A673 (cell line): ENCODE measurements around the gene SLC52A3. TPM values are rescaled to one million over a fixed set of nuclear protein-coding genes. Genes with fewer than 3 reads are reported as not detected.
"Not testable (repeated sequence)": the region's sequence is repeated elsewhere in the genome, so short reads cannot be mapped to it uniquely, and the experiment has no call there.

Source experiments
- BruUV-seq: library from RNA; stranded (reverse); fragments of 400-500 nt; replicated peaks from 2 replicates; lab custom pipeline; 2021; lab: Mats Ljungman, UMichigan
- CTCF ChIA-PET: fragments of 300-600 bp; sonication (Branson Sonifier 250); formaldehyde crosslinking; loops from one replicate; lab custom pipeline; 2022; ENCODE audit warnings: antibody characterized with exemption; lab: Charles Lee
- POLR2A ChIA-PET: fragments of 300-600 bp; sonication (Branson Sonifier 250); formaldehyde crosslinking; loops from one replicate; lab custom pipeline; 2022; ENCODE audit warnings: antibody characterized with exemption; ENCODE audit not compliant: low non-redundant PET; lab: Charles Lee
- DNase-seq: peaks from one replicate; pipeline ENCODE4 v3.0.0-alpha.2; 2015; ENCODE audit warnings: low spot score
- H3K27ac ChIP-seq: fragments of 200-600 bp; sonication (generic); 2 replicates; pipeline ENCODE4 v1.5.1; 2016; ENCODE audit warnings: mixed run types, low read depth, mild to moderate bottlenecking, mixed read lengths, antibody characterized with exemption, low read length; ENCODE audit not compliant: poor library complexity, severe bottlenecking
- H3K27me3 ChIP-seq: fragments of 200-600 bp; sonication (generic); replicated peaks from 2 replicates; pipeline ENCODE4 v1.6.1; 2017; ENCODE audit warnings: mixed run types, low read depth, mild to moderate bottlenecking, mixed read lengths, antibody characterized with exemption, low read length; ENCODE audit not compliant: insufficient read depth, poor library complexity
- H3K36me3 ChIP-seq: fragments of 200-600 bp; sonication (generic); 2 replicates; pipeline ENCODE4 v1.6.1; 2016; ENCODE audit warnings: mixed run types, mild to moderate bottlenecking, mixed read lengths, antibody characterized with exemption, low read length; ENCODE audit not compliant: insufficient read depth, poor library complexity, severe bottlenecking
- H3K4me1 ChIP-seq: fragments of 200-600 bp; sonication (generic); 2 replicates; pipeline ENCODE4 v1.6.1; 2017; ENCODE audit warnings: mixed run types, mild to moderate bottlenecking, mixed read lengths, antibody characterized with exemption, low read length; ENCODE audit not compliant: insufficient read depth, poor library complexity, severe bottlenecking
- H3K4me3 ChIP-seq: fragments of 200-600 bp; sonication (generic); 2 replicates; pipeline ENCODE4 v1.5.1; 2016; ENCODE audit warnings: low read depth, mixed run types, mild to moderate bottlenecking, mixed read lengths, low read length; ENCODE audit not compliant: poor library complexity, severe bottlenecking
- H3K9me3 ChIP-seq: fragments of 200-600 bp; sonication (generic); 2 replicates; pipeline ENCODE4 v1.6.1; 2016; ENCODE audit warnings: mixed run types, low read depth, mild to moderate bottlenecking, mixed read lengths, antibody characterized with exemption, low read length; ENCODE audit not compliant: poor library complexity, severe bottlenecking
- EZH2 ChIP-seq: fragments of 200-600 bp; sonication (generic); IDR thresholded peaks from 2 replicates; pipeline ENCODE4 v1.6.1; 2017; ENCODE audit warnings: borderline replicate concordance, low read depth, mild to moderate bottlenecking, mixed read lengths, antibody characterized with exemption, low read length; ENCODE audit not compliant: poor library complexity, severe bottlenecking
- intact Hi-C: fragments of 100-400 bp; cut with micrococcal nuclease; formaldehyde crosslinking; loops from one replicate; pipeline ENCODE4 v1.10.0; 2022; ENCODE audit not compliant: unreplicated experiment
- total RNA-seq: library from RNA; stranded (reverse); gene quantifications from 2 replicates; pipeline ENCODE4 v1.2.3, GENCODE V29; 2021
- TF ChIP-seq, protein P1 (sequence below): fragments of 300-800, 200-600 bp; sonication (generic); conservative IDR thresholded peaks from 2 replicates; pipeline ENCODE4 v1.5.1; 2017; ENCODE audit warnings: low read depth, mild to moderate bottlenecking, antibody characterized with exemption, low read length, moderate library complexity, mixed read lengths

The SLC52A3 gene
- total RNA-seq, 1 experiment from 2014 or later: not detected

DNA sequence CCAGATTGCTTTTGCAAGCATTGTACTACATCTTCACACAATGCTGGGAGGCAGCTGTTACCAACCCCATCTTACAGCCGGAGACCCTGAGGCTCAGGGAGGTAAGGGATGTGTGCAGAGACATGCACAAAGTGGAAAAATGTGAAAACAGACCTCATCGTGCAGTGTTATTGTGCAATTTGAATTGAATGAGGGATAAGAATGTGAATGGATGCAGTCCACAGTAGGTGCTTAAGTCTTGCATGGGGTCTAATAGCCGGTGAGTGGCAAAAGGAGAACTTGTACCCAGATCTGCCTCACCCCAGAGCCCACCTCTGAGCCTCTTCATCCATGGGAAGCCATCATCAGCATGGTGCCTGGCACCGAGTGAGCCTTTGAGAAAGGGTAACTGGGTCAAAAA, 42.1 kb downstream of the SLC52A3 start:
- H3K27me3 ChIP-seq: peaks cover 18% of the 10 kb centered on the region
- DNase-seq: no peak
- H3K4me3 ChIP-seq: no peak overlapping the region
- intact Hi-C loops: loop anchor here (5.0 kb wide), 2 partner anchors 74 to 374 kb away; partner anchors contain the start of gene SRXN1
- no peak overlapping the region for H3K27ac ChIP-seq
- CTCF ChIA-PET: no interaction called here
- H3K36me3 ChIP-seq: no peaks in the 10 kb centered on the region
- no peaks in the 10 kb centered on the region for H3K4me1 ChIP-seq
- no TSS peak for BruUV-seq
- TF ChIP-seq, protein P1, sequence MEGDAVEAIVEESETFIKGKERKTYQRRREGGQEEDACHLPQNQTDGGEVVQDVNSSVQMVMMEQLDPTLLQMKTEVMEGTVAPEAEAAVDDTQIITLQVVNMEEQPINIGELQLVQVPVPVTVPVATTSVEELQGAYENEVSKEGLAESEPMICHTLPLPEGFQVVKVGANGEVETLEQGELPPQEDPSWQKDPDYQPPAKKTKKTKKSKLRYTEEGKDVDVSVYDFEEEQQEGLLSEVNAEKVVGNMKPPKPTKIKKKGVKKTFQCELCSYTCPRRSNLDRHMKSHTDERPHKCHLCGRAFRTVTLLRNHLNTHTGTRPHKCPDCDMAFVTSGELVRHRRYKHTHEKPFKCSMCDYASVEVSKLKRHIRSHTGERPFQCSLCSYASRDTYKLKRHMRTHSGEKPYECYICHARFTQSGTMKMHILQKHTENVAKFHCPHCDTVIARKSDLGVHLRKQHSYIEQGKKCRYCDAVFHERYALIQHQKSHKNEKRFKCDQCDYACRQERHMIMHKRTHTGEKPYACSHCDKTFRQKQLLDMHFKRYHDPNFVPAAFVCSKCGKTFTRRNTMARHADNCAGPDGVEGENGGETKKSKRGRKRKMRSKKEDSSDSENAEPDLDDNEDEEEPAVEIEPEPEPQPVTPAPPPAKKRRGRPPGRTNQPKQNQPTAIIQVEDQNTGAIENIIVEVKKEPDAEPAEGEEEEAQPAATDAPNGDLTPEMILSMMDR: no peak
- TF ChIP-seq EZH2: no peak
- H3K9me3 ChIP-seq: no peaks in the 10 kb centered on the region
- POLR2A ChIA-PET: no interaction called here

DNA sequence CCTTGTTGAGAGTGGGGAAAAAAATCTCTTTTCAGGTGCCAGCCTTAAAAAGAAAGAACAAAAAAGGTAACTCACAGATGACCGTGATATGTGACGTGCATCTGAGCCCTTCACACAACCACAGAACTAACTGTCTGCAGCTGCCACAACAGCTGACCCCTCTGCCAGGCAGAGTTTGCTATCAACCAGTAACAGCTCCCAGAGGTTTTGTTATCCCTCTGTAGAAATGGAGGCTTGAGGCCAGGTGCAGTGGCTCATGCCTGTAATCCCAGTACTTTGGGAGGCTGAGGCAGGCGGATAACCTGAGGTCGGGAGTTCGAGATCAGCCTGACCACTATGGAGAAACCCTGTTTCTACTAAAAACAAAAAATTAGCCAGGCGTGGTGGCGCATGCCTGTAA, 42.8 kb downstream of the SLC52A3 start:
- intact Hi-C loops: loop anchor here (5.0 kb wide), 2 partner anchors 73 to 373 kb away; partner anchors contain the start of gene SRXN1
- peaks cover 18% of the 10 kb centered on the region for H3K27me3 ChIP-seq
- no peak overlapping the region for H3K4me3 ChIP-seq
- ChIA-PET CTCF (no interaction called here), POLR2A (no interaction called here)
- BruUV-seq: no TSS peak
- H3K27ac ChIP-seq: no peak overlapping the region
- no peak for DNase-seq
- no peaks in the 10 kb centered on the region for H3K9me3 ChIP-seq
- no peaks in the 10 kb centered on the region for H3K36me3 ChIP-seq
- TF ChIP-seq, protein P1: no peak
- no peak for TF ChIP-seq EZH2
- no peaks in the 10 kb centered on the region for H3K4me1 ChIP-seq

DNA sequence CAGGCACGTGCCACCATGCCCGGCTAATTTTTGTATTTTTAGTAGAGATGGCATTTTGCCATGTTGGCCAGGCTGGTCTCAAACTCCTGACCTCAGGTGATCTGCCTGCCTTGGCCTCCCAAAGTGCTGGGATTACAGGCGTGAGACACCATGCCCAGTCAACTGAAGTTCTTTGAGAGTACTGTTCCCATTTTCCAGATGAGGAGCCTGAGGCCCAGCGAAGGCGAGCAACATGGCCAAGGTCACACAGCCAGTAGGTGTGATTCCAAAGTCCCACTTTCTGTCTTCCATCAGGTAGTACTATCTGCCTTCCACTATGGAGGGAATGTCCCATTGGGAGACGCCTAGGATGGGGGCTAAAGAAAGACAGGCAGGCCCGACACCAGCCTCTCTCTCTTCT, 43.5 kb downstream of the SLC52A3 start:
- intact Hi-C loops: loop anchor here (5.0 kb wide), 2 partner anchors 72 to 372 kb away; partner anchors contain the start of gene SRXN1
- CTCF ChIA-PET, H3K27ac ChIP-seq: not testable (repeated sequence)

DNA sequence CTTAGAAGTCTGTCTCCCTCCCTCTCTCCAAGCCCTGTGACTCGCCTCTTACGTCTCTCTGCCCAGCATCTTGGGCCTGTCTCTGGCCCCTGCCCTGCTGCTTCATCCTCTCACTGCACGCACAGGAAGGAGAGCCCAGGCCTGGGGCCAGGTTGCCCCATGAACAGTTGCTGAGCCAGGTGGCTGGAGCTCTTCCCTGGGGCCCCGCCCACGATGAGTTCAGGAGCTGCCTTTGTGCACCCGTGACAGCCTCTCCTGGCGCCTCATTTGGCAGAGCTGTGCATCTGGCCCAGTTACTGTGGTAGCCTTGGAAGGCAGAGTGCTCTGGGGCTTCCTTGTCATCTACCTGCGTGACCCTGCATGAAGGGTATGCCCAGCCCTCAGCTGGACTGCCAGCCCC, 44.5 kb downstream of the SLC52A3 start:
- H3K9me3 ChIP-seq: no peaks in the 10 kb centered on the region
- BruUV-seq: no TSS peak
- TF ChIP-seq EZH2: no peak
- TF ChIP-seq, protein P1: no peak
- intact Hi-C loops: no loop called here
- no peak overlapping the region for H3K4me3 ChIP-seq
- POLR2A ChIA-PET: no interaction called here
- H3K36me3 ChIP-seq: no peaks in the 10 kb centered on the region
- H3K27ac ChIP-seq: no peak overlapping the region
- H3K4me1 ChIP-seq: no peaks in the 10 kb centered on the region
- peaks cover 14% of the 10 kb centered on the region for H3K27me3 ChIP-seq
- CTCF ChIA-PET: no interaction called here
- DNase-seq: no peak

More for the DNA sequence above, 43.5 kb downstream of the SLC52A3 start:
- H3K4me3 ChIP-seq, H3K4me1 ChIP-seq, POLR2A ChIA-PET, BruUV-seq, H3K9me3 ChIP-seq, DNase-seq, H3K36me3 ChIP-seq: not testable (repeated sequence)
- H3K27me3 ChIP-seq: peaks cover 18% of the 10 kb centered on the region
